HG03175 (cell line): ENCODE measurements around the gene SRMS.
A peak's percentile ranks its signal among the peaks of the same experiment; 100 is the strongest.
"Not testable (repeated sequence)": the region's sequence is repeated elsewhere in the genome, so short reads cannot be mapped to it uniquely, and the experiment has no call there.

Source experiments
- ATAC-seq: cut with Tn5 transposase; IDR thresholded peaks from one replicate; pipeline ENCODE4 v1.9.1; 2021; ENCODE audit warnings: mild to moderate bottlenecking, moderate library complexity; ENCODE audit not compliant: unreplicated experiment

Gene SRMS

GRCh38 chr20:63579017-63579694 lies 31.6 kb upstream of the SRMS start:
- ATAC-seq = no peak

GRCh38 chr20:63578224-63579016 lies 30.9 kb upstream of the SRMS start:
- ATAC-seq = no peak

- ATAC-seq = no peak
Observed at GRCh38 chr20:63577317-63577894, 29.9 kb upstream of the SRMS start.

GRCh38 chr20:63576311-63576710 lies 28.8 kb upstream of the SRMS start:
- ATAC-seq = no peak

GRCh38 chr20:63574829-63575743 lies 27.5 kb upstream of the SRMS start:
- no peak for ATAC-seq

- ATAC-seq = no peak
Observed at GRCh38 chr20:63574156-63574828, 26.7 kb upstream of the SRMS start, which contains the start of gene HELZ2. HELZ2 (minus strand) TSS chr20:63574239; CDS start chr20:63572385, 1,854 bp downstream.

GRCh38 chr20:63573647-63574131 lies 26.1 kb upstream of the SRMS start:
- no peak for ATAC-seq

- ATAC-seq = no peak
Observed at GRCh38 chr20:63572788-63573646, 25.5 kb upstream of the SRMS start.

- ATAC-seq = no peak
Observed at GRCh38 chr20:63572071-63572787, 24.7 kb upstream of the SRMS start.

- ATAC-seq = not testable (repeated sequence)
Observed at GRCh38 chr20:63571087-63571478, 23.5 kb upstream of the SRMS start.

GRCh38 chr20:63570281-63571086 lies 22.9 kb upstream of the SRMS start:
- no peak for ATAC-seq

GRCh38 chr20:63568986-63569949 lies 21.7 kb upstream of the SRMS start:
- ATAC-seq = no peak

GRCh38 chr20:63568170-63568981 lies 20.8 kb upstream of the SRMS start:
- peak; percentile 36 for ATAC-seq

GRCh38 chr20:63567386-63568169 lies 20.0 kb upstream of the SRMS start:
- peak; percentile 45 for ATAC-seq

- peak; percentile 4 for ATAC-seq
Observed at GRCh38 chr20:63567136-63567385, 19.5 kb upstream of the SRMS start.
